ELF-1 (cell line): Measurements from ENCODE around the gene MZB1.

Source experiments
- DNase-seq: peaks from one replicate; pipeline ENCODE4 v3.0.0-alpha.2; 2016; ENCODE audit warnings: low read depth, low spot score

Gene MZB1

GRCh38 chr5:139389701-139390638, at the start of gene MZB1:
TSS of gene MZB1 (minus strand) at chr5:139389913. CDS start at chr5:139389856, 57 bp downstream.
- no peak for DNase-seq

- DNase-seq = peak; percentile 94
These were observed 49.5 kb upstream of the MZB1 start, which contains the start of gene DNAJC18 for GRCh38 chr5:139439013-139439903. TSS of gene DNAJC18 (minus strand) at chr5:139439525. CDS start at chr5:139439445, 80 bp downstream.

- DNase-seq = peak; percentile 10
These were observed 48.9 kb upstream of the MZB1 start for GRCh38 chr5:139438707-139439012.

GRCh38 chr5:139435676-139436075, 46.0 kb upstream of the MZB1 start:
- no peak for DNase-seq

- no peak for DNase-seq
These were observed 42.0 kb upstream of the MZB1 start for GRCh38 chr5:139431706-139432105.

- DNase-seq = no peak
These were observed 40.3 kb upstream of the MZB1 start for GRCh38 chr5:139430015-139430414.

GRCh38 chr5:139426203-139426885, 36.6 kb upstream of the MZB1 start:
- DNase-seq = no peak

- DNase-seq = no peak
These were observed 35.8 kb upstream of the MZB1 start for GRCh38 chr5:139425497-139425896.

- peak; percentile 34 for DNase-seq
These were observed 32.7 kb upstream of the MZB1 start for GRCh38 chr5:139422307-139422893.

GRCh38 chr5:139419226-139420192, 29.8 kb upstream of the MZB1 start:
- DNase-seq = peak; percentile 25

- DNase-seq = no peak
These were observed 29.1 kb upstream of the MZB1 start for GRCh38 chr5:139418793-139419192.

- no peak for DNase-seq
These were observed 27.5 kb upstream of the MZB1 start for GRCh38 chr5:139417214-139417613.

GRCh38 chr5:139416651-139417050, 26.9 kb upstream of the MZB1 start:
- DNase-seq = no peak

- no peak for DNase-seq
These were observed 26.2 kb upstream of the MZB1 start for GRCh38 chr5:139415869-139416268.

- DNase-seq = no peak
These were observed 25.6 kb upstream of the MZB1 start for GRCh38 chr5:139415221-139415861.

- no peak for DNase-seq
These were observed 24.9 kb upstream of the MZB1 start for GRCh38 chr5:139414581-139415130.

- no peak for DNase-seq
These were observed 24.2 kb upstream of the MZB1 start for GRCh38 chr5:139413963-139414362.

- DNase-seq = no peak
These were observed 23.4 kb upstream of the MZB1 start for GRCh38 chr5:139413153-139413552.
